IPS-20b (cell line): ENCODE results near the gene TMEM234.

Experiments used
- H3K27ac ChIP-seq: one replicate; pipeline ENCODE4 v1.5.1; 2013; ENCODE audit warnings: low read length
- H3K27me3 ChIP-seq: 2 replicates; pipeline ENCODE4 v1.6.1; 2013; ENCODE audit warnings: mild to moderate bottlenecking, low read length, inconsistent platforms; ENCODE audit not compliant: insufficient read depth
- H3K36me3 ChIP-seq: 2 replicates; pipeline ENCODE4 v1.6.1; 2013; ENCODE audit warnings: low read depth, mild to moderate bottlenecking, inconsistent platforms, low read length, moderate library complexity; ENCODE audit not compliant: insufficient read depth
- H3K4me1 ChIP-seq: 2 replicates; pipeline ENCODE4 v1.6.1; 2013; ENCODE audit warnings: mild to moderate bottlenecking, control low read depth, inconsistent platforms, low read length, moderate library complexity; ENCODE audit not compliant: insufficient read depth
- H3K4me3 ChIP-seq: 2 replicates; pipeline ENCODE4 v1.5.1; 2013; ENCODE audit warnings: mild to moderate bottlenecking, low read length, inconsistent platforms
- H3K9ac ChIP-seq: 2 replicates; pipeline ENCODE4 v1.6.1; 2013; ENCODE audit warnings: low read depth, mild to moderate bottlenecking, inconsistent platforms, low read length, moderate library complexity
- H3K9me3 ChIP-seq: 2 replicates; pipeline ENCODE4 v1.6.1; 2013; ENCODE audit warnings: mild to moderate bottlenecking, low read depth, low read length, inconsistent platforms; ENCODE audit not compliant: insufficient read depth

TMEM234 gene

GRCh38 chr1:32197074-32197473, 25.1 kb downstream of the TMEM234 start:
- Histone ChIP-seq H3K4me3 (no peak overlapping the region), H3K9ac (no peak overlapping the region), H3K36me3 (peaks cover 68% of the 10 kb centered on the region), H3K4me1 (peaks cover 22% of the 10 kb centered on the region; the same call in 1 of the 2 replicates), H3K27ac (no peak overlapping the region), H3K9me3 (no peaks in the 10 kb centered on the region), H3K27me3 (0 out of 2 replicates have a peak, but pooled peaks cover 3% of the 10 kb centered on the region)

DNA sequence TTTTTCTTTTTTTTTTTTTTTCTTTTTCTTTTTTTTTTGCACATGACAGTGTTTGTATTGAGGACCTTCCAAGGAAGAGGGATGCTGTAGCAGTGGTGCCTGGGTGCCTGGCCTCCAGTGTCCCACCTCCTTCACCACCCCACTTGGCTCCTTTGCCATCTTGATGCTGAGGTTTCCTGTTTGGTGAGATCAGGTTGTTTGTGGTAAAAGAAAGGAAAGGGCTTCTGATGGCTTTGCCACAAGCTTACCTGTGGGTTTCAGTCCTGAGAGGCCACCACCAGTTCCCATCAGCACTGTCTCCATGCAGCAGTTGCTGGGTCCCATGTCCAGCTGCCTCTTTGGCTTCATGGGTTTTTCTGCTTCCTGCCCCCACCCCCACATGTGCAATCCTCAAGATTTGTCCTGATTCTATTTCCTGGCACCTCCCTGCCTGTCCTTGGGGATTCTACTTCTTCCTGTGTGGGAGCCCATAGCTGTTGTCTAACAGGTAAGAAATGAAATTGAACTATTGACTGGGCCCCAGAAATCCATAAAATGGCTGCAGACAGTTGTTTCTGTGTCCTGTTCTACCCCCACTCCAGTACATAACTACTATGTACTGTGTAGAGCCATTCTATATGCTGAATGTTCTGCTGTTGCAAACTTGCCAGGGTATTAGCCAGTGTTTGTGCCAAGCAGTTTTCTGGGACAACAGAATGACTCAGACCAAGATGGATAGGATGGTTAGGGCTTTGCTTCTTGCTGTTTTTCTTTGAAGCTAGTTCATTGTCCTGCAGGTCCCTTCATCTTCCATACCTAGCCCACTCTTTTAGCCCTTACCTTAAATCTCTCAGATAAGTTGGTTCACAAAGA, 26.0 kb downstream of the TMEM234 start:
- no peaks in the 10 kb centered on the region for H3K9me3 ChIP-seq
- no peak overlapping the region for H3K27ac ChIP-seq
- no peaks in the 10 kb centered on the region for H3K27me3 ChIP-seq
- no peak overlapping the region for H3K4me3 ChIP-seq
- peaks cover 77% of the 10 kb centered on the region for H3K36me3 ChIP-seq
- H3K4me1 ChIP-seq = peaks cover 16% of the 10 kb centered on the region; the same call in 1 of the 2 replicates
- H3K9ac ChIP-seq = no peak overlapping the region

DNA sequence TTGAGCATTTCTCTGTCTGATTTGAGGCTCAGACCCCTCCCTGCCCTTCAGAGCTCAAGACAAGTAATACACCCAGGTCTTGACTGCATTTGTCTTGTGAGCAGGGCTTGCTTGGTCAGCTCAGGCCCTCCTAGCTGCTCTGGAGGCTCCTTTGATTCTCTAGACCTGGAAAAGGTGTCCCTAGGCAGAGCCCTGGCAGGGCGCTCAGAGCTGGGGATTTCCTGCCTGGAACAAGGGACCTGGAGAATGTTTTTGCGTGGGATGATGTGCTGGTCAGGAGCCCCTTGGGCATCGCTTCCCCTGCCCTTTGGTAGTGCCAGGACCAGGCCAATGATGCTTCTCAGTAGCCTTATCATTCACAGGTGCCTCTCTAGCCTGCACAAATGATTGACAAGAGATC, 26.6 kb downstream of the TMEM234 start:
- H3K27me3 ChIP-seq = no peaks in the 10 kb centered on the region
- no peaks in the 10 kb centered on the region for H3K9me3 ChIP-seq
- no peak overlapping the region for H3K27ac ChIP-seq
- H3K4me1 ChIP-seq = peaks cover 16% of the 10 kb centered on the region; the same call in 1 of the 2 replicates
- H3K4me3 ChIP-seq = no peak overlapping the region
- H3K9ac ChIP-seq = no peak overlapping the region
- peaks cover 84% of the 10 kb centered on the region for H3K36me3 ChIP-seq

DNA sequence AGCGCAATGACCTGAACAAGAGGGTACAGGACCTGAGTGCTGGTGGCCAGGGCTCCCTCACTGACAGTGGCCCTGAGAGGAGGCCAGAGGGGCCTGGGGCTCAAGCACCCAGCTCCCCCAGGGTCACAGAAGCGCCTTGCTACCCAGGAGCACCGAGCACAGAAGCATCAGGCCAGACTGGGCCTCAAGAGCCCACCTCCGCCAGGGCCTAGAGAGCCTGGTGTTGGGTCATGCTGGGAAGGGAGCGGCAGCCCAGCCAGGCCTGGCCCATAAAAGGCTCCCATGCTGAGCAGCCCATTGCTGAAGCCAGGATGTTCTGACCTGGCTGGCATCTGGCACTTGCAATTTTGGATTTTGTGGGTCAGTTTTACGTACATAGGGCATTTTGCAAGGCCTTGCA, 27.2 kb downstream of the TMEM234 start:
- H3K9ac ChIP-seq = no peak overlapping the region
- H3K36me3 ChIP-seq = peaks cover 89% of the 10 kb centered on the region
- no peak overlapping the region for H3K4me3 ChIP-seq
- no peak overlapping the region for H3K27ac ChIP-seq
- peaks cover 15% of the 10 kb centered on the region; the same call in 1 of the 2 replicates for H3K4me1 ChIP-seq
- no peaks in the 10 kb centered on the region for H3K27me3 ChIP-seq
- no peaks in the 10 kb centered on the region for H3K9me3 ChIP-seq

DNA sequence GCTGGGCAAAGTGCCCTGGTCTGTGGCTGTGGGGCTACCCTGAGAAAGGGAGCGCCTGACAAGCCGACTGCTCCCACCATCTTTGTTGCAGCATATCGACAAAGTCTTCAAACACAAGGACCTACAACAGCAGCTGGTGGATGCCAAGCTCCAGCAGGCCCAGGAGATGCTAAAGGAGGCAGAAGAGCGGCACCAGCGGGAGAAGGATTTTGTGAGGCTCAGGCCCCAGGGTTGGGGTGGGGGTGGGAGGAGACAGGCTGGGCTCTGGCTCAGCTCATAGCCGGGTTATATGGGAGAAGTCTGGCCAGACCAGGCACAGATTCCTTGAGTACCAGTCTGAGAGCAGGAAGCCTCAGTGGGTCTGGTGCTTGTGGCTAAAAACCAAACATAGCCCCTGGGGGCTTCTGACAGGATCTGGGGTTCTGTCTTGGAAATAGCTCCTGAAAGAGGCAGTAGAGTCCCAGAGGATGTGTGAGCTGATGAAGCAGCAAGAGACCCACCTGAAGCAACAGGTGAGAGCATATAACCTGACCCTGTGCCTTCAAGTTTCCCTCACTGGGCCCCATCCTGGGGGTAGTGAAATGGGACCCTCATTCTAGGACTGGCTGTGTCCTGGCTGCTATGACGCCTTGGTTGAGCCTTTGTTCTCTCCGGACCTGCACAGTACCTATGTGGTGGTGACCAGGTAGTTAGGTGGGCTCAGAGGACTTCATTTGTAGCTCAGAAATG, 29.8 kb downstream of the TMEM234 start:
- Histone ChIP-seq H3K4me1 (no peaks in the 10 kb centered on the region), H3K4me3 (no peak overlapping the region), H3K9me3 (no peaks in the 10 kb centered on the region), H3K27ac (no peak overlapping the region), H3K27me3 (no peaks in the 10 kb centered on the region), H3K36me3 (peaks cover 100% of the 10 kb centered on the region), H3K9ac (no peak overlapping the region)

- Histone ChIP-seq H3K27ac (no peak overlapping the region), H3K9ac (no peak overlapping the region), H3K36me3 (peaks cover 91% of the 10 kb centered on the region), H3K27me3 (no peaks in the 10 kb centered on the region), H3K9me3 (no peaks in the 10 kb centered on the region), H3K4me1 (no peaks in the 10 kb centered on the region), H3K4me3 (no peak overlapping the region)
Measured at GRCh38 chr1:32187850-32188249, 34.3 kb downstream of the TMEM234 start.

DNA sequence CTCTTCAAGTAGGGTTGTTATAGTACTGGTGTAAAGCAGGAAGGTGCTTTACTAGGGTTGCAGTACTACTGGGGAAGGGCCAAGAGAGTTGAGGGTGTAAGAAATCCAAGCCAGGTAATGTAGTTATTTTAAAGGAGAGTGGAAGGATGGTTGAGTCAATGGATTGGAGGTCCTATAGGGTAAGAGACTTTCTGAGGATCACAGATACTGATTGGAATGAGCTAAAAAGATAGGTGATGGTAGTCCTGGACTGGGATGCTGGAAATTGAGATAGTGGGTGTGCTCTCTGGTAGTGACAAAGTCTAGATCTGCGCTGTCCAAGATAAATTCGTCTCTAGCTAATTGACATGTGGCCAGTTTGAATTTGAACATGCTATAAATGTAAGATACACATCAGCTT, 35.7 kb downstream of the TMEM234 start:
- Histone ChIP-seq H3K27me3 (no peaks in the 10 kb centered on the region), H3K36me3 (peaks cover 91% of the 10 kb centered on the region), H3K27ac (no peak overlapping the region), H3K4me3 (no peak overlapping the region), H3K4me1 (no peaks in the 10 kb centered on the region), H3K9me3 (no peaks in the 10 kb centered on the region), H3K9ac (no peak overlapping the region)

DNA sequence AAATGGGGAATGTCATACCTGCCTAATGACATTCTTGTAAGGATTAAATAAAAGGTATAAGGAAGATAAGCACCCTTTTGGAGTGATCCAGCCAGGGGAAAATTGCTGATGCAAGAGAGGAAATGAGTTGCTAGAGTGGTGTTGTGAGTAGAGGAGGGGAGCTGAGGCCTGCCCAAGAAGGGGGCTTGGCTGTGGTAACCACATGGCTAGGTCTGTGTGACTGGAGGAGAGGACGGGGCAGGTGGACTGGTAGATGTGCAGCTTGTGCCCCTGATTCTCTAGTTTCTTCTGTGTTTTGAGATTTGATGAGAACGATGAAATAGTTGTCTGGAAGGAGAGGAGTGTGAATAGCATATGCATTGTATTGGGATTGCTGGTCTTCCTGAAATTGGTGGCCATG, 36.1 kb downstream of the TMEM234 start:
- Histone ChIP-seq H3K36me3 (peaks cover 91% of the 10 kb centered on the region), H3K27me3 (no peaks in the 10 kb centered on the region), H3K9me3 (no peaks in the 10 kb centered on the region), H3K27ac (no peak overlapping the region), H3K4me1 (no peaks in the 10 kb centered on the region), H3K4me3 (no peak overlapping the region), H3K9ac (no peak overlapping the region)

DNA sequence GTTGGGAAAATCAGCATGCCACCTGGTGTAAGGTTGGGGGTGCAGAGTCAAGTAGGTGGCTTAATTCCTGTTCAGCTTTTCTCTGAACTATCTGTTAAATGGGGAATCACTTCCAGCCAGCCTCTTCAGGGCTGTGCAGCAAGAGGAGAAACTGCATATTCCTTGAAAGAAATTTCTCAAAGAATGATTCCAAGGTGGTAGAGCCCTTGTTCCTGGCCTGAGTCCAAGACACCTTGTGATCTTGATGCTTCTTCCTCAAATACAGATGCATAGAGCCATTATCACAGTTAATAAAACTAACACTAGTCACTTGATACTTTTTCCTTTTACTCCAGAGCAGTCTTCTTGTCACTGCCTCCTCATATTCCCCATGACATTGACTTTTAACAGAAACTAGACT, 37.5 kb downstream of the TMEM234 start:
- H3K27me3 ChIP-seq = no peaks in the 10 kb centered on the region
- H3K9me3 ChIP-seq = no peaks in the 10 kb centered on the region
- no peak overlapping the region for H3K9ac ChIP-seq
- H3K36me3 ChIP-seq = peaks cover 84% of the 10 kb centered on the region
- no peak overlapping the region for H3K4me3 ChIP-seq
- 0 out of 2 replicates have a peak, but pooled peaks cover 3% of the 10 kb centered on the region for H3K4me1 ChIP-seq
- H3K27ac ChIP-seq = no peak overlapping the region

DNA sequence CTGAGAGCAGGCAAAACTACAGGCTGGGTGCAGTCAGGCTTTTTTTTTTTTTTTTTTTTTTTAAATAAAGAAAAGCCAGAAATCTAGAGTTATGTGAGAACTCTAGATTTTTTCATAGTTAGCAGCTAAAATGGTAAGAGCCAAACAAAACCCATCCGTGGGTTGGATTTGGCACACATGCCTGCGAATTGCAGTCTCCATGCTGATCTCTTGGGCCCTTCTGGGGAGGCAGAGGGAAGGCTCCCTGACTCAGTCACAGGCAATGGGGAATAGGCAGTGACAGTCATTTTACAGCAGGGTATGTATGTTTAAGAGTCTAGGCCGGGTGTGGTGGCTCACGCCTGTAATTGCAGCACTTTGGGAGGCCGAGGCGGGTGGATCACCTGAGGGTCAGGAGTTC, 40.1 kb downstream of the TMEM234 start:
- no peak overlapping the region for H3K9ac ChIP-seq
- peaks cover 17% of the 10 kb centered on the region for H3K4me1 ChIP-seq
- no peaks in the 10 kb centered on the region for H3K27me3 ChIP-seq
- H3K36me3 ChIP-seq = peaks cover 58% of the 10 kb centered on the region
- no peak overlapping the region for H3K27ac ChIP-seq
- H3K4me3 ChIP-seq = no peak overlapping the region
- no peaks in the 10 kb centered on the region for H3K9me3 ChIP-seq

DNA sequence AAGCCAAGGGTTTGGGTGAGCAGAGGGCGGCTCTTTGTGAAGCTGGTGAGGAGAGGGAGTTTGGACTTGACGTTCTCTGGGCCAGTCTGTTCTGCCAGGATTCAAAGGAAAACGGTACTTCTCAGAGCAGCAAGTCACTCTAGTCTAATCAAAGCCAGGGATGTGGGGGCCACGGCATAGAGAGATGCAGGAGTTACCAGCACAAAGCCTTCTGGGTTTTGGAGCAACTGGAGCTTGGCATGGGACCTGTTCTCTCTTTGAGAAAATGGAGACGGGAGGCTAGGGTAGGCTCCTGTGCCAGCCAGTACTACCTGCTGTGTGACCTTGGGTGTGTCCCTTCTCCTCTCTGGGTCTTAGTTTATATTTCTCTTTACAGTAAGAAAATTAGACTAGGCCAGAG, 40.6 kb downstream of the TMEM234 start:
- Histone ChIP-seq H3K9ac (0 out of 2 replicates have a peak overlapping the region, but pooled peaks have one; percentile 94), H3K4me1 (peaks cover 17% of the 10 kb centered on the region), H3K36me3 (peaks cover 53% of the 10 kb centered on the region), H3K27me3 (no peaks in the 10 kb centered on the region), H3K4me3 (0 out of 2 replicates have a peak overlapping the region, but pooled peaks have one; percentile 92), H3K27ac (no peak overlapping the region), H3K9me3 (no peaks in the 10 kb centered on the region)

- H3K9me3 ChIP-seq = no peaks in the 10 kb centered on the region
- H3K4me1 ChIP-seq = peaks cover 17% of the 10 kb centered on the region
- peak overlapping the region; percentile 94; the same call in 1 of the 2 replicates for H3K9ac ChIP-seq
- H3K4me3 ChIP-seq = peak overlapping the region; percentile 92
- H3K36me3 ChIP-seq = peaks cover 48% of the 10 kb centered on the region
- H3K27ac ChIP-seq = no peak overlapping the region
- H3K27me3 ChIP-seq = no peaks in the 10 kb centered on the region
Measured at GRCh38 chr1:32181065-32181464, 41.1 kb downstream of the TMEM234 start.
